Measurements from ENCODE around the gene PRKAA2. TPM values are rescaled to one million over a fixed set of nuclear protein-coding genes. Genes with fewer than 3 reads are reported as not detected.

PRKAA2 gene
- total and polyA plus RNA-seq, 2 of the 13 experiments (the other 11 are each of a cell fraction or from before 2014, with no cell fraction given) = 6.0 to 7.5 TPM

- TF ChIP-seq HOXA3 (CRISPR knock-in tag; IDR thresholded peaks at IDR 0.05) (peak; percentile 65; the same call in 1 of the 2 replicates), ZNF883 (CRISPR knock-in tag; IDR thresholded peaks at IDR 0.05; ENCODE audit: not compliant biosample characterization) (peak; percentile 17), KMT2B (CRISPR knock-in tag; IDR thresholded peaks at IDR 0.05) (no peak; the same call in 1 of the 2 replicates), ZNF589 (CRISPR knock-in tag; conservative IDR thresholded peaks at IDR 0.05) (0 out of 2 replicates have a peak, but pooled peaks have one; percentile 38), POLR2A (IDR thresholded peaks at IDR 0.05; ENCODE audit: insufficient read depth in 1 of 2, low read depth in 2 of 2, low read length in 2 of 2) (peak in 1 of 2 experiments; percentile 79; a peak in 2 of 4 replicates), ZFP90 (CRISPR knock-in tag; IDR thresholded peaks at IDR 0.05; ENCODE audit: borderline replicate concordance) (peak; percentile 68; the same call in 1 of the 2 replicates), ZNF225 (CRISPR knock-in tag; IDR thresholded peaks at IDR 0.05) (0 out of 2 replicates have a peak, but pooled peaks have one; percentile 20), ZNF274 (CRISPR knock-in tag; IDR thresholded peaks at IDR 0.05) (no peak), ZNF687 (CRISPR knock-in tag; IDR thresholded peaks at IDR 0.05) (peak; percentile 89), SIX4 (CRISPR knock-in tag; IDR thresholded peaks at IDR 0.05) (no peak), SP4 (CRISPR knock-in tag; IDR thresholded peaks at IDR 0.05) (peak; percentile 73), ZNF513 (CRISPR knock-in tag; conservative IDR thresholded peaks at IDR 0.05) (no peak), ZNF468 (CRISPR knock-in tag; IDR thresholded peaks at IDR 0.05) (no peak), ZBTB1 (CRISPR knock-in tag; IDR thresholded peaks at IDR 0.05; ENCODE audit: borderline replicate concordance) (no peak), JUNB (CRISPR knock-in tag; IDR thresholded peaks at IDR 0.05; ENCODE audit: borderline replicate concordance) (no peak), MLLT10 (CRISPR knock-in tag; IDR thresholded peaks at IDR 0.05) (no peak), NFE2 (CRISPR knock-in tag; IDR thresholded peaks at IDR 0.05) (no peak)
- TF ChIP-seq, protein P1, sequence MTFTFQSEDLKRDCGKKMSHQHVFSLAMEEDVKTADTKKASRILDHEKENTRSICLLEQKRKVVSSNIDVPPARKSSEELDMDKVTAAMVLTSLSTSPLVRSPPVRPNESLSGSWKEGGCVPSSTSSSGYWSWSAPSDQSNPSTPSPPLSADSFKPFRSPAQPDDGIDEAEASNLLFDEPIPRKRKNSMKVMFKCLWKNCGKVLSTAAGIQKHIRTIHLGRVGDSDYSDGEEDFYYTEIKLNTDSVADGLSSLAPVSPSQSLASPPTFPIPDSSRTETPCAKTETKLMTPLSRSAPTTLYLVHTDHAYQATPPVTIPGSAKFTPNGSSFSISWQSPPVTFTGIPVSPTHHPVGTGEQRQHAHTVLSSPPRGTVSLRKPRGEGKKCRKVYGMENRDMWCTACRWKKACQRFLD (CRISPR knock-in tag; IDR thresholded peaks at IDR 0.05; ENCODE audit: borderline replicate concordance) = no peak
- TF ChIP-seq, protein P2, sequence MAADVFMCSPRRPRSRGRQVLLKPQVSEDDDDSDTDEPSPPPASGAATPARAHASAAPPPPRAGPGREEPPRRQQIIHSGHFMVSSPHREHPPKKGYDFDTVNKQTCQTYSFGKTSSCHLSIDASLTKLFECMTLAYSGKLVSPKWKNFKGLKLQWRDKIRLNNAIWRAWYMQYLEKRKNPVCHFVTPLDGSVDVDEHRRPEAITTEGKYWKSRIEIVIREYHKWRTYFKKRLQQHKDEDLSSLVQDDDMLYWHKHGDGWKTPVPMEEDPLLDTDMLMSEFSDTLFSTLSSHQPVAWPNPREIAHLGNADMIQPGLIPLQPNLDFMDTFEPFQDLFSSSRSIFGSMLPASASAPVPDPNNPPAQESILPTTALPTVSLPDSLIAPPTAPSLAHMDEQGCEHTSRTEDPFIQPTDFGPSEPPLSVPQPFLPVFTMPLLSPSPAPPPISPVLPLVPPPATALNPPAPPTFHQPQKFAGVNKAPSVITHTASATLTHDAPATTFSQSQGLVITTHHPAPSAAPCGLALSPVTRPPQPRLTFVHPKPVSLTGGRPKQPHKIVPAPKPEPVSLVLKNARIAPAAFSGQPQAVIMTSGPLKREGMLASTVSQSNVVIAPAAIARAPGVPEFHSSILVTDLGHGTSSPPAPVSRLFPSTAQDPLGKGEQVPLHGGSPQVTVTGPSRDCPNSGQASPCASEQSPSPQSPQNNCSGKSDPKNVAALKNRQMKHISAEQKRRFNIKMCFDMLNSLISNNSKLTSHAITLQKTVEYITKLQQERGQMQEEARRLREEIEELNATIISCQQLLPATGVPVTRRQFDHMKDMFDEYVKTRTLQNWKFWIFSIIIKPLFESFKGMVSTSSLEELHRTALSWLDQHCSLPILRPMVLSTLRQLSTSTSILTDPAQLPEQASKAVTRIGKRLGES (CRISPR knock-in tag; IDR thresholded peaks at IDR 0.05; ENCODE audit: borderline replicate concordance) = no peak
Measured at GRCh38 chr1:56644919-56645676, at the start of gene PRKAA2 (continued).

All from HepG2 (cell line).